ENCODE data around the gene COX15.
"Not testable (repeated sequence)": the region's sequence is repeated elsewhere in the genome, so short reads cannot be mapped to it uniquely, and the experiment has no call there.

COX15 gene

GRCh38 chr10:99743841-99744240, 11.9 kb upstream of the COX15 start:
- POLR2A ChIA-PET = interaction anchor here (4.4 kb wide), 1 partner anchor 12 kb away, joined by 23 read pairs; the partner anchor contains the start of genes COX15 and CUTC
- no peak for DNase-seq (ENCODE audit: extremely low spot score)
- TF ChIP-seq NFRKB (IDR thresholded peaks at IDR 0.05) (no peak), SP1 (IDR thresholded peaks at IDR 0.05) (no peak), TARDBP (IDR thresholded peaks at IDR 0.05) (no peak), ELF4 (IDR thresholded peaks at IDR 0.05) (no peak), LEF1 (IDR thresholded peaks at IDR 0.05; ENCODE audit: borderline replicate concordance) (no peak), FOXA1 (IDR thresholded peaks at IDR 0.05) (no peak), ARNT (IDR thresholded peaks at IDR 0.05) (no peak), FOXM1 (IDR thresholded peaks at IDR 0.05; ENCODE audit: borderline replicate concordance) (no peak), FOXK2 (IDR thresholded peaks at IDR 0.05) (no peak), ZNF384 (IDR thresholded peaks at IDR 0.05) (no peak), BHLHE40 (IDR thresholded peaks at IDR 0.05; ENCODE audit: borderline replicate concordance) (no peak), CTBP1 (IDR thresholded peaks at IDR 0.05; ENCODE audit: borderline replicate concordance) (no peak), PKNOX1 (IDR thresholded peaks at IDR 0.05) (no peak), L3MBTL2 (conservative IDR thresholded peaks at IDR 0.05) (no peak)
- CTCF ChIA-PET = interaction anchor here (1.3 kb wide), 1 partner anchor 11 kb away, joined by 4 read pairs; no protein-coding TSS in a partner anchor

- no peak for TF ChIP-seq ELF4 (IDR thresholded peaks at IDR 0.05)
- no peak for TF ChIP-seq BHLHE40 (IDR thresholded peaks at IDR 0.05; ENCODE audit: borderline replicate concordance)
- TF ChIP-seq LEF1 (IDR thresholded peaks at IDR 0.05; ENCODE audit: borderline replicate concordance) = no peak
- no peak for TF ChIP-seq L3MBTL2 (conservative IDR thresholded peaks at IDR 0.05)
- no peak for TF ChIP-seq PKNOX1 (IDR thresholded peaks at IDR 0.05)
- no peak for DNase-seq (ENCODE audit: extremely low spot score)
- CTCF ChIA-PET = interaction anchor here (0.6 to 1.3 kb wide), 4 partner anchors 10 to 88 kb away, joined by 3 to 6 read pairs (median 4); no protein-coding TSS in a partner anchor
- POLR2A ChIA-PET = interaction anchor here (4.4 kb wide), 1 partner anchor 11 kb away, joined by 23 read pairs; the partner anchor contains the start of genes COX15 and CUTC
These were observed 10.8 kb upstream of the COX15 start for GRCh38 chr10:99742701-99743100.

GRCh38 chr10:99742254-99742653, 10.3 kb upstream of the COX15 start:
- CTCF ChIA-PET = interaction anchor here (0.6 to 0.7 kb wide), 3 partner anchors 62 to 88 kb away, joined by 3 to 6 read pairs (median 5); no protein-coding TSS in a partner anchor
- TF ChIP-seq SUZ12 (IDR thresholded peaks at IDR 0.05) = no peak
- TF ChIP-seq NFRKB (IDR thresholded peaks at IDR 0.05) = no peak
- no peak for TF ChIP-seq HDGF (IDR thresholded peaks at IDR 0.05; ENCODE audit: borderline replicate concordance)
- no peak for TF ChIP-seq BHLHE40 (IDR thresholded peaks at IDR 0.05; ENCODE audit: borderline replicate concordance)
- no peak for TF ChIP-seq PKNOX1 (IDR thresholded peaks at IDR 0.05)
- no peak for TF ChIP-seq FOXM1 (IDR thresholded peaks at IDR 0.05; ENCODE audit: borderline replicate concordance)
- no peak for TF ChIP-seq ELF4 (IDR thresholded peaks at IDR 0.05)
- no peak for TF ChIP-seq FOXA1 (IDR thresholded peaks at IDR 0.05)
- no peak for TF ChIP-seq SP1 (IDR thresholded peaks at IDR 0.05)
- no peak for TF ChIP-seq FOXK2 (IDR thresholded peaks at IDR 0.05)
- no peak for TF ChIP-seq TARDBP (IDR thresholded peaks at IDR 0.05)
- TF ChIP-seq LEF1 (IDR thresholded peaks at IDR 0.05; ENCODE audit: borderline replicate concordance) = no peak
- TF ChIP-seq CTBP1 (IDR thresholded peaks at IDR 0.05; ENCODE audit: borderline replicate concordance) = no peak
- no peak for TF ChIP-seq ZNF384 (IDR thresholded peaks at IDR 0.05)
- no peak for TF ChIP-seq L3MBTL2 (conservative IDR thresholded peaks at IDR 0.05)
- POLR2A ChIA-PET = interaction anchor here (4.4 kb wide), 1 partner anchor 10 kb away, joined by 23 read pairs; the partner anchor contains the start of genes COX15 and CUTC
- no peak for DNase-seq (ENCODE audit: extremely low spot score)

GRCh38 chr10:99740933-99741559, 9.1 kb upstream of the COX15 start:
- ChIA-PET CTCF (interaction anchor here (0.6 to 1.0 kb wide), 2 partner anchors 9 to 1938 kb away, joined by 3 read pairs; partner anchors contain the start of genes COX15 and CUTC), POLR2A (interaction anchor here (4.4 kb wide), 1 partner anchor 9 kb away, joined by 23 read pairs; the partner anchor contains the start of genes COX15 and CUTC)
- DNase-seq (ENCODE audit: extremely low spot score) = no peak
- no peak for TF ChIP-seq LEF1 (IDR thresholded peaks at IDR 0.05; ENCODE audit: borderline replicate concordance)
- no peak for TF ChIP-seq ELF4 (IDR thresholded peaks at IDR 0.05)
- no peak for TF ChIP-seq NFRKB (IDR thresholded peaks at IDR 0.05)
- TF ChIP-seq L3MBTL2 (conservative IDR thresholded peaks at IDR 0.05) = no peak
- TF ChIP-seq FOXM1 (IDR thresholded peaks at IDR 0.05; ENCODE audit: borderline replicate concordance) = no peak
- TF ChIP-seq FOXA1 (IDR thresholded peaks at IDR 0.05) = no peak
- TF ChIP-seq SP1 (IDR thresholded peaks at IDR 0.05) = no peak
- TF ChIP-seq BHLHE40 (IDR thresholded peaks at IDR 0.05; ENCODE audit: borderline replicate concordance) = no peak
- TF ChIP-seq TARDBP (IDR thresholded peaks at IDR 0.05) = no peak
- TF ChIP-seq SUZ12 (IDR thresholded peaks at IDR 0.05) = no peak

GRCh38 chr10:99740260-99740659, 8.3 kb upstream of the COX15 start:
- TF ChIP-seq BHLHE40 (IDR thresholded peaks at IDR 0.05; ENCODE audit: borderline replicate concordance) = no peak
- TF ChIP-seq FOXM1 (IDR thresholded peaks at IDR 0.05; ENCODE audit: borderline replicate concordance) = no peak
- no peak for TF ChIP-seq FOXK2 (IDR thresholded peaks at IDR 0.05)
- no peak for TF ChIP-seq NFRKB (IDR thresholded peaks at IDR 0.05)
- no peak for TF ChIP-seq SP1 (IDR thresholded peaks at IDR 0.05)
- TF ChIP-seq L3MBTL2 (conservative IDR thresholded peaks at IDR 0.05) = no peak
- no peak for DNase-seq (ENCODE audit: extremely low spot score)
- CTCF ChIA-PET = interaction anchor here (1.0 kb wide), 1 partner anchor 8 kb away, joined by 3 read pairs; the partner anchor contains the start of genes COX15 and CUTC
- POLR2A ChIA-PET = interaction anchor here (4.4 kb wide), 1 partner anchor 8 kb away, joined by 23 read pairs; the partner anchor contains the start of genes COX15 and CUTC

GRCh38 chr10:99734111-99734510, 2.2 kb upstream of the COX15 start:
- CTCF ChIA-PET; DNase-seq (ENCODE audit: extremely low spot score): not testable (repeated sequence)
- POLR2A ChIA-PET = interaction anchor here (3.6 kb wide), 1 partner anchor 114 kb away, joined by 32 read pairs; the partner anchor contains the start of gene SLC25A28

Measured in HEK293T (cell line).